ENCODE data around the gene LEKR1. TPM values are rescaled to one million over a fixed set of nuclear protein-coding genes. Genes with fewer than 3 reads are reported as not detected.
"Not testable (repeated sequence)": the region's sequence is repeated elsewhere in the genome, so short reads cannot be mapped to it uniquely, and the experiment has no call there.

LEKR1 gene
- total RNA-seq, 1 experiment from 2014 or later, result 0.16 TPM

GRCh38 chr3:156816091-156816793 is 9.9 kb upstream of the LEKR1 start:
- DNase-seq (ENCODE audit: low read depth in 1 of 2, low spot score in 2 of 2), result no peak
- peaks cover 67% of the 10 kb centered on the region for H3K4me1 ChIP-seq (replicated peaks)

GRCh38 chr3:156816794-156817645 is 9.1 kb upstream of the LEKR1 start:
- H3K9me3 ChIP-seq (replicated peaks), result no peaks in the 10 kb centered on the region
- no peaks in the 10 kb centered on the region for H3K36me3 ChIP-seq
- peak overlapping the region; percentile 82 for H3K27ac ChIP-seq
- DNase-seq (ENCODE audit: low read depth in 1 of 2, low spot score in 2 of 2), result peak; percentile 88 to 90
- H3K27me3 ChIP-seq (replicated peaks), result no peaks in the 10 kb centered on the region
- H3K4me3 ChIP-seq, result peak overlapping the region; percentile 34
- H3K4me1 ChIP-seq (replicated peaks), result peaks cover 61% of the 10 kb centered on the region

More at GRCh38 chr3:156816091-156816793, 9.9 kb upstream of the LEKR1 start:
- Histone ChIP-seq H3K27me3 (replicated peaks) (no peaks in the 10 kb centered on the region), H3K27ac (peak overlapping the region; percentile 82), H3K9me3 (replicated peaks) (no peaks in the 10 kb centered on the region), H3K36me3 (no peaks in the 10 kb centered on the region), H3K4me3 (peak overlapping the region; percentile 34)

GRCh38 chr3:156817646-156818272 is 8.4 kb upstream of the LEKR1 start:
- Histone ChIP-seq H3K4me1 (replicated peaks) (peaks cover 54% of the 10 kb centered on the region), H3K27me3 (replicated peaks) (no peaks in the 10 kb centered on the region), H3K9me3 (replicated peaks) (no peaks in the 10 kb centered on the region), H3K4me3 (peak overlapping the region; percentile 34), H3K36me3 (no peaks in the 10 kb centered on the region), H3K27ac (peak overlapping the region; percentile 82)
- DNase-seq (ENCODE audit: low read depth in 1 of 2, low spot score in 2 of 2), result no peak

GRCh38 chr3:156818273-156818651 is 7.9 kb upstream of the LEKR1 start:
- Histone ChIP-seq H3K36me3 (no peaks in the 10 kb centered on the region), H3K4me3 (no peak overlapping the region), H3K4me1 (replicated peaks) (peaks cover 51% of the 10 kb centered on the region), H3K9me3 (replicated peaks) (no peaks in the 10 kb centered on the region), H3K27me3 (replicated peaks) (no peaks in the 10 kb centered on the region), H3K27ac (peak overlapping the region; percentile 82)
- no peak for DNase-seq (ENCODE audit: low read depth in 1 of 2, low spot score in 2 of 2)

- Histone ChIP-seq H3K4me1 (replicated peaks) (peaks cover 51% of the 10 kb centered on the region), H3K36me3 (no peaks in the 10 kb centered on the region), H3K27ac (peak overlapping the region; percentile 82), H3K4me3 (no peak overlapping the region), H3K27me3 (replicated peaks) (no peaks in the 10 kb centered on the region), H3K9me3 (replicated peaks) (no peaks in the 10 kb centered on the region)
- DNase-seq (ENCODE audit: low read depth in 1 of 2, low spot score in 2 of 2), result peak in 1 of 2 experiments; percentile 51
Observed at GRCh38 chr3:156818890-156819289, 7.3 kb upstream of the LEKR1 start.

GRCh38 chr3:156819842-156820691 is 6.1 kb upstream of the LEKR1 start:
- Histone ChIP-seq H3K27ac (peak overlapping the region; percentile 15; the same call in 1 of the 2 replicates), H3K36me3 (no peaks in the 10 kb centered on the region), H3K27me3 (replicated peaks) (no peaks in the 10 kb centered on the region), H3K9me3 (replicated peaks) (no peaks in the 10 kb centered on the region), H3K4me1 (replicated peaks) (peaks cover 51% of the 10 kb centered on the region), H3K4me3 (no peak overlapping the region)
- DNase-seq (ENCODE audit: low read depth in 1 of 2, low spot score in 2 of 2), result peak in 1 of 2 experiments; percentile 15

GRCh38 chr3:156820692-156821080 is 5.5 kb upstream of the LEKR1 start:
- Histone ChIP-seq H3K36me3 (no peaks in the 10 kb centered on the region), H3K27ac (peak overlapping the region; percentile 15; the same call in 1 of the 2 replicates), H3K4me3 (no peak overlapping the region), H3K9me3 (replicated peaks) (no peaks in the 10 kb centered on the region), H3K27me3 (replicated peaks) (no peaks in the 10 kb centered on the region), H3K4me1 (replicated peaks) (peaks cover 54% of the 10 kb centered on the region)
- peak in 1 of 2 experiments; percentile 14 for DNase-seq (ENCODE audit: low read depth in 1 of 2, low spot score in 2 of 2)

- not testable (repeated sequence) for DNase-seq (ENCODE audit: low read depth in 1 of 2, low spot score in 2 of 2); H3K36me3 ChIP-seq; H3K27me3 ChIP-seq (replicated peaks); H3K9me3 ChIP-seq (replicated peaks); H3K27ac ChIP-seq; H3K4me3 ChIP-seq
- H3K4me1 ChIP-seq (replicated peaks), result peaks cover 56% of the 10 kb centered on the region
Observed at GRCh38 chr3:156822626-156823260, 3.4 kb upstream of the LEKR1 start.

GRCh38 chr3:156825795-156826143 is 384 bp upstream of the LEKR1 start:
- no peak for DNase-seq (ENCODE audit: low read depth in 1 of 2, low spot score in 2 of 2)

GRCh38 chr3:156826896-156827882 is 1.0 kb downstream of the LEKR1 start:
- DNase-seq (ENCODE audit: low read depth in 1 of 2, low spot score in 2 of 2), result no peak
- Histone ChIP-seq H3K4me1 (replicated peaks) (peaks cover 25% of the 10 kb centered on the region), H3K4me3 (peak overlapping the region; percentile 57), H3K27me3 (replicated peaks) (no peaks in the 10 kb centered on the region), H3K9me3 (replicated peaks) (no peaks in the 10 kb centered on the region), H3K36me3 (no peaks in the 10 kb centered on the region), H3K27ac (peak overlapping the region; percentile 97)

More at GRCh38 chr3:156825795-156826143, 384 bp upstream of the LEKR1 start:
- Histone ChIP-seq H3K27ac (peak overlapping the region; percentile 97), H3K9me3 (replicated peaks) (no peaks in the 10 kb centered on the region), H3K4me3 (peak overlapping the region; percentile 57), H3K36me3 (no peaks in the 10 kb centered on the region), H3K4me1 (replicated peaks) (peaks cover 29% of the 10 kb centered on the region), H3K27me3 (replicated peaks) (no peaks in the 10 kb centered on the region)

- H3K27ac ChIP-seq, result no peak overlapping the region
- no peak overlapping the region for H3K4me3 ChIP-seq
- peaks cover 16% of the 10 kb centered on the region for H3K4me1 ChIP-seq (replicated peaks)
- no peaks in the 10 kb centered on the region for H3K27me3 ChIP-seq (replicated peaks)
- DNase-seq (ENCODE audit: low read depth in 1 of 2, low spot score in 2 of 2), result no peak
- H3K36me3 ChIP-seq, result no peaks in the 10 kb centered on the region
- no peaks in the 10 kb centered on the region for H3K9me3 ChIP-seq (replicated peaks)
Observed at GRCh38 chr3:156831006-156831405, 4.9 kb downstream of the LEKR1 start.

- Histone ChIP-seq H3K27ac (no peak overlapping the region), H3K27me3 (replicated peaks) (no peaks in the 10 kb centered on the region), H3K4me1 (replicated peaks) (peaks cover 5% of the 10 kb centered on the region; the same call in 1 of the 2 replicates), H3K36me3 (no peaks in the 10 kb centered on the region), H3K9me3 (replicated peaks) (no peaks in the 10 kb centered on the region), H3K4me3 (no peak overlapping the region)
- DNase-seq (ENCODE audit: low read depth in 1 of 2, low spot score in 2 of 2), result no peak
Observed at GRCh38 chr3:156834435-156834834, 8.3 kb downstream of the LEKR1 start.

Data from SJSA1 (cell line).